GM08714 (cell line): ENCODE measurements around the gene HES2.
"Not testable (repeated sequence)": the region's sequence is repeated elsewhere in the genome, so short reads cannot be mapped to it uniquely, and the experiment has no call there.

Experiments
- H3K4me3 ChIP-seq: fragments of 200-500 bp; sonication (Bioruptor generic); 2 replicates; pipeline ENCODE4 v1.5.1; 2014; ENCODE audit warnings: mild to moderate bottlenecking, low read length, inconsistent platforms
- ZNF274 ChIP-seq: IDR thresholded peaks from 2 replicates; pipeline ENCODE4 v1.6.1; 2012; ENCODE audit warnings: mild to moderate bottlenecking, low read depth, low read length

HES2 gene

GRCh38 chr1:6435547-6435946 lies 15.8 kb upstream of the HES2 start:
- no peak for TF ChIP-seq ZNF274

DNA sequence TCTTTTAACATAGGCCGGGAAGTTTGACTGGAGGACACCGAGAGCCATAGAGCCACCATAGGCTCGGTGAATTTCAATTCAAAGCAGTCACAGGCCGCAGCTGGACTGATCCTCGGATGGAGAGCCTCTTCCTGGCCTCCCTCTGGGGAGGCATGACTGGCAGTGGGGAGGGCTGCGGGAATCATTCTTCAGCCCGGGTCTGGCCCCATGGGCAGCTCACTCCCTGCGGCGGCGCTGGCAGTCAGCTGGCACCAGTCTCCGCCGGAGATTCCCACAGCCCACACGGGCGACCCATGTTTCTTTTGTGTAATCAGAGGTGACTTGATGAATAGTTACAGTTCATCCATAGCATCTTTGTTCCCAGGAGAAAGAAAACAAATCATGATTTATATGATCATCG lies 15.4 kb upstream of the HES2 start:
- no peak overlapping the region for H3K4me3 ChIP-seq
- TF ChIP-seq ZNF274 = no peak

More at GRCh38 chr1:6435547-6435946, 15.8 kb upstream of the HES2 start:
- no peak overlapping the region for H3K4me3 ChIP-seq

- no peak overlapping the region for H3K4me3 ChIP-seq
- TF ChIP-seq ZNF274 = no peak
Measured at GRCh38 chr1:6434186-6434585, 14.5 kb upstream of the HES2 start.

- H3K4me3 ChIP-seq = not testable (repeated sequence)
Measured at GRCh38 chr1:6431645-6432579, 12.2 kb upstream of the HES2 start.

DNA sequence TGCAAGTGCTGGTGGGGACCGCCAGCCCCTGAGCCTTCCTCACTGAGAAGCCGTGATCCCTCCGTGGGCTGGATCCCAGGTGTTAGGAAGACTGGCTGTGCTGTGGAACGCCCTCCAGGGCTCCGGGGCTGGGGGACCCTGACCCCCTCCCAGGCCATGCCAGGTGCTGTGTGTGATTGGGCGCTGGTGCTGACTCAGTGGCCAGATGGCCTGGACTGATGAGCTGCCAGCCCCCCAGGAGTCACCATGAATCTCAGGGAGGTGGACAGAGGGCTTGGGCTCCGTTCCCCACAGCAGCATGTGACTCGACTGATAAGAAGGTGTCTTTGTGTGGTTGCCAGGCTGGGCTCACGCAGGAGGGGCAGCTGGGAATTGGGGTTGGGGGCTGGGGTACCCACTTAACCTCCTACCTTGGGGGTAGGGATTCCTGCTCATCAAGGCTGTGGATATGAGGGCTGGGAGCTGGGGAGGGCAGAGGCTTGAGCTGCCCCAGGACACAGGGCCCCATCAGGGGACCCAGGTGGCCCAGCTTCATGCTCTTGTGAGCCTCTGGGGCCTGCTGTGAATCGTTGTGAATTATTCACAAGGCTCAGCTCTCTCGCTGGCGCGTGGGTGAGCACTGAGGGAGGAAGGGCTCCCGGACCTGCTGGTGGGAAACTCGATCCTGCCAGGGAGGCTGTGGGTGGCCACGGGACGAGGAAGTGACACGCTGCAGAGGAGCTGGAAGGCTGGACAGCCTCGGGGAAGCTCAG lies 10.1 kb upstream of the HES2 start:
- H3K4me3 ChIP-seq = not testable (repeated sequence)

GRCh38 chr1:6428453-6428852 lies 8.7 kb upstream of the HES2 start:
- not testable (repeated sequence) for H3K4me3 ChIP-seq

DNA sequence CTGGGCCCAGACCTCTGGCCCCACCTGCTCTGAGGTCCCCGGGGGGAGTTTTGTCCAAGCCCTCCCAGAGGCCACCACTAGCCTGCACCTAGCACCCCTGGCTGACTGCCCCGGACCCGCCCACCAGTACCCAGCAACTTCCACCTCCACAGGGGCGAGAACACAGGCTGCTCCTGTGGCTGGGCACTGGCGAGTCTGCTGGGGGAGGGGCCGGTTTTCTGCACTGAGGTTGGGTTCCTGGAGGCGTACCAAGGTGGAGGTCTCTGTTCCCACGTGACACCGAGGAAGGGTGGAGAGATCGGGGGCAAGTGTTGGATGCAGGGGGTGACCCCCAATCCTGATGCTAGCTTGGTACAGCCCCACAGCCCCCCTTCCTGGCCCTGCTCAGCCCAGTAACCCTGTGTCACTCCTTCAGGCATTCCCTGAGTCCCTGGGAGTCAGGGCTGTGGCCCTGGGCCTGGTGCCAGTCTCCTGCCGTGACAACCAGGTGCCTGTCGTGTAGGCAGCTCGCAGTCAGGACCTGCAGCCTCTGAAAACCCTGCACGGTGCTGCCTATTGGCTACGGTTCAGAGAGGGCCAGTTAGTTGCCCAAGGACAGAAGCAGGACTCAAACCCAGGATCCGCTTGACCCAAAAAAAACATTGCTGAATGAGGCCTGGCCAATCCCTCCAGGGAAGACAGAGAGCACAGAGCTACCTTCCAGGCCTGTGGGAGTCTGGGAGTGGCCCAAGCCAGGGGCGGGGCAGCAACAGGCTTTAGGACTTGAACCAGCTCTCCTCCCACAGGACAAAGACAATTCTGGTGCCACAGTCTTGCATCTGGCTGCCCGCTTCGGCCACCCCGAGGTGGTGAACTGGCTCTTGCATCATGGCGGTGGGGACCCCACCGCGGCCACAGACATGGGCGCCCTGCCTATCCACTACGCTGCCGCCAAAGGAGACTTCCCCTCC lies 8.0 kb upstream of the HES2 start:
- TF ChIP-seq ZNF274 = no peak
- no peak overlapping the region for H3K4me3 ChIP-seq

- TF ChIP-seq ZNF274 = no peak
- no peak overlapping the region for H3K4me3 ChIP-seq
Measured at GRCh38 chr1:6426972-6427350, 7.2 kb upstream of the HES2 start.

DNA sequence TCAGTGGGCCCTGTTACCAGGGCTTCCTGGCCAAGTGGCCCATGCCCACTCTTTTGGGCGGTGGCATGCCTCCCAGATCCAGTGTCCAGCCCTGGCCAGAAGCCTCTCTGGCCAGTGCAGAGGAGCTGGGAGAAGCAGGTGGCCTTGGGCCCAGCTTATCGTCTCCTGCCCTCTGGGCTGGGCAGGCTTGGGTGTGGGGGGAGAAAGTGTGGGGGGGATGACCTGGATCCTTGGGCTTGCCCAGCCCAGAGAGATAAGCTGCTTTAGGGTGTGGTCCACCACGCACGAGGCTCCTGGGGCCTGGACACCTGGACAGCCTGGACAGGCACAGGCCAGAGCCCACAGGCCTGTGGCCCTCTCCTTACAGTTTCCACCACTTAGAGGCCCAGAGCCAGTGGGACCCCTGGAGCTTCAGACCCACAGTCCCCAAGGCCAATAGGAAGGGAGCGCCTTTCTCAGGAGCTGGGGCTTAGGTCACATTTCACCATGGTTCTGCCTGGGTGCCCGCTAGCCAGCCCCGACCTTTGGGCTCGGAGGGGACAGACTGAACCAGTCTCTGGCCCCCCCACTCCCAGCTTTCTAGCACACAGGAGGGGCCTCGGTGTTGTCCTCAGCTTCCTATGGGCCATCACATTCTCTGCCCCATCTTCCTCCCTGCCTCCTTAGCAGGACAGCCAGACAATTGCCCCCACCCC lies 6.7 kb upstream of the HES2 start:
- no peak overlapping the region for H3K4me3 ChIP-seq
- TF ChIP-seq ZNF274 = no peak

GRCh38 chr1:6425658-6426057 lies 5.9 kb upstream of the HES2 start:
- H3K4me3 ChIP-seq = no peak overlapping the region
- TF ChIP-seq ZNF274 = no peak

DNA sequence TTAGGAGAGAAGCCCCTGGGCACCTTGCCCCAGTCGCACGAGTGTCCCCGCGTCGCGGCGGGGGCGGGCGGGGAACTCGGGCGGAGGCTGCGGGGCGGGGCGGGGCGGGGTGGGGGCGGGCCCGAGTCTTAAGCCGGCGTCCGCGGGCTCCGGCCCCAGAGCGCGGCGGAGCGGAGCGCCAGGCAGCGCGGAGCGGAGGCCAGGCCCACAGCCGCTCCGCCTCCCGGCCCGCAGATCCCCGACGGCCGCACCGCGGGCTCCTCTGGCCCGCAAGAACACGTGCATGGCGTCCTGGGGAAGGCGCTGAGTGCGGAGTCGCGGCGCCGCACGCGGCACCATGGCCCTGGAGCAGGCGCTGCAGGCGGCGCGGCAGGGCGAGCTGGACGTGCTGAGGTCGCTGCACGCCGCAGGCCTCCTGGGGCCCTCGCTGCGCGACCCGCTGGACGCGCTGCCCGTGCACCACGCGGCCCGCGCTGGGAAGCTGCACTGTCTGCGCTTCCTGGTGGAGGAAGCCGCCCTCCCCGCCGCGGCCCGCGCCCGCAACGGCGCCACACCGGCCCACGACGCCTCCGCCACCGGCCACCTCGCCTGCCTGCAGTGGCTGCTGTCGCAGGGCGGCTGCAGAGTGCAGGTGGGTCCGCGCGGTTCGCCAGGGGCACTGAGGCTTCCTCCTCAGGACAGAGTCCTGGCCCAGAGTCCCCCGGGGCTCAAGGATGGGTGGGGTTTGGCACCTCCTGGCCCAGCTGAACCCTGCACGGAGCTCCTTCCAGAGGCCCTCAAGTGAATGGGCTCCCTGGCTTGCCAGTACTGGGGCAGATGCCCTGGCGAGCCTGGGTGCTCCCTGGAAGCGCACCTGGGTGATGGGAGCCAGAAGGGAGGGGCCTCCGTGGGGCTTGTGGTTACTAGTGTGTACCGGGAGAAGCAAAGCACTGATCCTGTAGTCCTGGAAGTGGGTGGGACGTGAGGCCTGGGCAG lies 5.2 kb upstream of the HES2 start, which contains the start of gene ESPN:
ESPN (plus strand) TSS at position 158 of the 975 bp plus-strand sequence; CDS start at position 338, 180 bp downstream.
- H3K4me3 ChIP-seq = no peak within 1 kb of the TSS
- no peak for TF ChIP-seq ZNF274

DNA sequence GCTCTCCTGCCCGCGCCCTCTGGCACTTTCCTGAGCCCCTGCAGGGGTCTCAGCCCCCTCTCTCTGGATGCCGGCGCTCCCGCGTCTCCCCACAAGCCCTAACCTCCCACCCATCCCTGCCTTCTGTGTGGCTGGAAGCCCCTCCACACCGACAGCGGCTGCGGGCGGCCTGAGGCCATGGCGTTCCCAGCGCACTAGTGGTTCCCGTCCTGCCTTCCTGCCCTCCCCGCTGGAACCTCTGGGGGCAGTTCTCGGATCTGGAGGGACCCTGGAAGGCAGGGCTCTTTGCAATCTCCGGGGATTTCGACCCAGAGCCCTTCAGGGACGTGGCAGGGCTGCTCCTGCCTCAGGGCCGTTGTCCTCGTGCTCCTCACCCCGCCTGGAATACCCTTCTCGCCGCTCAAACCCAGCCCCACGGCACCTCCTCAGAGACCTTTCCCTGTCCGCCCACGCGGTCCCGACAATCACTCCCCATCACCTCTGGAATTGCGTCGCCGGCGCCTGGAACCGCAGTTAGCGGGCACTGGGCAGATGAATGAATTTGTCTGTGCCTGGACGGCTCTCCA lies 4.4 kb upstream of the HES2 start:
- no peak overlapping the region for H3K4me3 ChIP-seq
- TF ChIP-seq ZNF274 = no peak
